Measurements from ENCODE around the gene LNX1.

Gene LNX1

DNA sequence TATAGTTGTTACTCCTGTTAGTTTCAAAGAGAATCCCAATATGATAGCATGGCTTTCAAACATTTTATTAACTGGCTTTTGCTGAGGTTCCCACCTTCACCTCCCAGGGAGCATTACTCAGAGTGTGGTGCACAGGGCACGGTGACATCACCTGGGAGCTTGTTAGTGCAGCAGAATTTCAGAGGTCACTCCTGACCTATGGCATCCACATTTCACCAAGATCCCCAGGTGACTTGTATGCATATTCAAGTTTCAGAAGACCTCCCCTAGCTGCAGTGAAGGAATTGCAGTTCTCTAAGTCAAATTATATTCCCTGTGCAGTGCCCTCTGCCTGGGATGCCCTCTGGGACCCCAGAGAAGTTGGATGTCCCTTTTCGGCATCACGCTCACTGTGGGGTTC lies 29.7 kb upstream of the LNX1 start:
- Histone ChIP-seq H3K4me3 (ENCODE audit: low read depth, low read length) (no peak overlapping the region), H3K27ac (ENCODE audit: low read depth, low read length) (no peak overlapping the region), H2AFZ (ENCODE audit: low read length, unreplicated experiment) (no peak overlapping the region), H3K36me3 (ENCODE audit: insufficient read depth, low read length) (no peaks in the 10 kb centered on the region), H3K79me2 (ENCODE audit: control insufficient read depth, insufficient read depth, low read length, unreplicated experiment) (no peaks in the 10 kb centered on the region), H3K27me3 (ENCODE audit: insufficient read depth, low read length) (no peaks in the 10 kb centered on the region), H3K4me1 (ENCODE audit: control insufficient read depth, insufficient read depth, low read length, unreplicated experiment) (peaks cover 8% of the 10 kb centered on the region)

DNA sequence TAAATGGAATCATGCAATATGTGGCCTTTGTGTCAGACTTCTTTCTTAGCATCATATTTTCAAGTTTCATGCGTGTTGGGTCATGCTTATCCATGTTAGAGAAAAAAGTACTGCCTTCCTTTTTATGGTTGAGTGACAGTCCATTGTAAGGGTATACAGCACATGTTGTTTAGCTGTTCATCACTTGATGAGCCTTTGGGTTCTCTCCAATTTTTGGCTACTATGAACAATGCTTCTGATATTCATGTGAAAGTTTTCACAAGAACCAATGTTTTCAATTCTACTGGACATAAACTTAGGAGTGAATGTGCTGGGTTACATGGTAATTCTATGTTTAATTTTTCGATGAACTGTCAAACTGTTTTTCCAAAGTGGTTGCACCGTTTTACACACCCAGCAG lies 28.1 kb upstream of the LNX1 start:
- H3K36me3 ChIP-seq (ENCODE audit: insufficient read depth, low read length), result no peaks in the 10 kb centered on the region
- H2AFZ ChIP-seq (ENCODE audit: low read length, unreplicated experiment), result no peak overlapping the region
- H3K79me2 ChIP-seq (ENCODE audit: control insufficient read depth, insufficient read depth, low read length, unreplicated experiment), result no peaks in the 10 kb centered on the region
- peaks cover 8% of the 10 kb centered on the region for H3K4me1 ChIP-seq (ENCODE audit: control insufficient read depth, insufficient read depth, low read length, unreplicated experiment)
- H3K27me3 ChIP-seq (ENCODE audit: insufficient read depth, low read length), result no peaks in the 10 kb centered on the region
- no peak overlapping the region for H3K4me3 ChIP-seq (ENCODE audit: low read depth, low read length)
- no peak overlapping the region for H3K27ac ChIP-seq (ENCODE audit: low read depth, low read length)

DNA sequence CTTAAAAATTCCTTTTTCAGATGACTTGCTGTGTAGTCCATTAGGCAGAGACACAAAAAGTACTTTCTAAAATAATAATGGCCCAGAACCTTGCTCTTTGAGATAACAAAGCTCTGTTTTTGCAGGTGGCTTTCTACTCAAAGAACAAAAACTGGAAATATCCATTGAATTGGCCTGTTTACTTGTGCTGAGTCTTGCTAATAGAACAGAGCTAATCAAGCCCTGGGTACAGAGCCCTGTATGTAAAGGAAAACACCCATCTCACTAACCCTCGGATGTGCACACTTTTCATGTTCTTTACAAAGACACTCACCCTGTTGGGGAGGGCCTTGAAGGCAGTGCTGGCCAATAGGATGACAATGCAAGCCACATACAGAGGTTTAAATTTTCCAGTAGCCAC lies 27.0 kb upstream of the LNX1 start:
- Histone ChIP-seq H3K79me2 (ENCODE audit: control insufficient read depth, insufficient read depth, low read length, unreplicated experiment) (no peaks in the 10 kb centered on the region), H3K27ac (ENCODE audit: low read depth, low read length) (no peak overlapping the region), H3K4me3 (ENCODE audit: low read depth, low read length) (no peak overlapping the region), H3K36me3 (ENCODE audit: insufficient read depth, low read length) (no peaks in the 10 kb centered on the region), H3K4me1 (ENCODE audit: control insufficient read depth, insufficient read depth, low read length, unreplicated experiment) (peaks cover 8% of the 10 kb centered on the region), H2AFZ (ENCODE audit: low read length, unreplicated experiment) (no peak overlapping the region), H3K27me3 (ENCODE audit: insufficient read depth, low read length) (no peaks in the 10 kb centered on the region)

DNA sequence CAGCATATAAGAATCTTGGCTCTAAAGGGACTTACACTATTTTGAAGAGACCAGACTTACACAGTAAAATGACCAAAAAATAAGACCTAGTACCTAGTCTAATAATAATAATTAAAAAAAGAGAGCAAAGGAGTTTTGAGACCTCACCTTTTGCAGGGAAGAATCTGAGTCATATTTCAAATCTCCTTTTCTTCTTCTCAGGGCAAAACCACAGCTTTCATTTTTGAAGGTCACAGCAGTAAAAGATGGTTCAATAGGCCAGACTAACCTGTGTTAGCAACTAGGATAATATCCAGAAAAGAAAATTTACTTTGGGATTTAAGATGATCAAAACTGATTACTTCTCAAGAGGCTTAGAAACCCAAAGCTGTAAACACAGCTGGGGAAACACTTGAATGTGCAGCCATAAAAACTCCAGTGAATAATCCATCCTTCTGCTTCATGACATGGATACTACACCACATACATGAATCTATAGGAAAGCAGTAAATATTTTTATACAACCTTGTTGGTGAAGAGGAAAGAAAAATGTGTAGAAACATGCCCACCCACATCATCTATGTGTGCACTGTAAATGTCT lies 25.9 kb upstream of the LNX1 start:
- Histone ChIP-seq H3K4me1 (ENCODE audit: control insufficient read depth, insufficient read depth, low read length, unreplicated experiment) (peaks cover 3% of the 10 kb centered on the region), H3K27ac (ENCODE audit: low read depth, low read length) (no peak overlapping the region), H3K79me2 (ENCODE audit: control insufficient read depth, insufficient read depth, low read length, unreplicated experiment) (no peaks in the 10 kb centered on the region), H3K27me3 (ENCODE audit: insufficient read depth, low read length) (no peaks in the 10 kb centered on the region), H3K36me3 (ENCODE audit: insufficient read depth, low read length) (no peaks in the 10 kb centered on the region), H2AFZ (ENCODE audit: low read length, unreplicated experiment) (peak overlapping the region; percentile 12), H3K4me3 (ENCODE audit: low read depth, low read length) (no peak overlapping the region)

DNA sequence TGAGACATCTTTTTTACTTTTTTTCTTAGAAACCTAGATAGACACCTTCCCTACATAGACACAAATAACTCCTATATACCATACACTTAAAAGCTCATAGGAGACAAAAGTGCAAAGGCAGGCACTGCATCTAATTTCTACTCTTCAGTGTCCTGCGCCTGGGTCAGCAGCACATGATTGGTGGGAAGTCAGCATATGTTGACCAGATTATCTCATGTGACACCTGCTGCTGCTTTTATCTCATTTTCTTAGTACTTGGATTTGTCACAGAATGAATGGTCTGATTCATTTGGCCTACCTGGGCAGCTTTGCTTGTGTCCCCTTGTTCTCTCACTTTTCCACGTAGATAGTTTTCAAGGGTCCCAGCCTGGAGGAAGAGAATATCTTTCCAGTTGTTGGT lies 24.9 kb upstream of the LNX1 start:
- H3K27me3 ChIP-seq (ENCODE audit: insufficient read depth, low read length), result no peaks in the 10 kb centered on the region
- no peaks in the 10 kb centered on the region for H3K36me3 ChIP-seq (ENCODE audit: insufficient read depth, low read length)
- H3K4me3 ChIP-seq (ENCODE audit: low read depth, low read length), result no peak overlapping the region
- H3K4me1 ChIP-seq (ENCODE audit: control insufficient read depth, insufficient read depth, low read length, unreplicated experiment), result no peaks in the 10 kb centered on the region
- H2AFZ ChIP-seq (ENCODE audit: low read length, unreplicated experiment), result no peak overlapping the region
- H3K27ac ChIP-seq (ENCODE audit: low read depth, low read length), result no peak overlapping the region
- H3K79me2 ChIP-seq (ENCODE audit: control insufficient read depth, insufficient read depth, low read length, unreplicated experiment), result no peaks in the 10 kb centered on the region

DNA sequence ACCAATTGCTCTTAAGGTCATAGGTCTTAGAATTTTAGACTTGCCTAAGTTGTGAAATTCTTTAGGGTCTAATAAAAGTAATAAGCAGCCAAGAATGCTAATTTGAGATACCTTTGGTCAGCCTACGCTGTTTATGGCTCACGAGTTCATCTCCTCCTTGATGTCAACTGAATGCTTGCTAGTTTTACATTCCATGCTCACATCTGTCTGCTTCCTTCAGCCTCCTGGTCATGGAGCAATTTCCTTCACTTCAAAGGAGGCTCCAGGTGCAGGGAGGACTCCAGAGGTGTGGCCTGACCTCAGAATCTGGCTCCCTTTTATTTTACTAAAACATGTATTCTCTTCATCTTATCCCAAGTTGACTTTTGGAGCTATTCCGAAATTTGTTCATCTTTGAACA lies 23.3 kb upstream of the LNX1 start:
- H3K4me3 ChIP-seq (ENCODE audit: low read depth, low read length), result no peak overlapping the region
- no peaks in the 10 kb centered on the region for H3K36me3 ChIP-seq (ENCODE audit: insufficient read depth, low read length)
- H3K27ac ChIP-seq (ENCODE audit: low read depth, low read length), result no peak overlapping the region
- no peaks in the 10 kb centered on the region for H3K4me1 ChIP-seq (ENCODE audit: control insufficient read depth, insufficient read depth, low read length, unreplicated experiment)
- H2AFZ ChIP-seq (ENCODE audit: low read length, unreplicated experiment), result no peak overlapping the region
- H3K79me2 ChIP-seq (ENCODE audit: control insufficient read depth, insufficient read depth, low read length, unreplicated experiment), result no peaks in the 10 kb centered on the region
- H3K27me3 ChIP-seq (ENCODE audit: insufficient read depth, low read length), result no peaks in the 10 kb centered on the region

DNA sequence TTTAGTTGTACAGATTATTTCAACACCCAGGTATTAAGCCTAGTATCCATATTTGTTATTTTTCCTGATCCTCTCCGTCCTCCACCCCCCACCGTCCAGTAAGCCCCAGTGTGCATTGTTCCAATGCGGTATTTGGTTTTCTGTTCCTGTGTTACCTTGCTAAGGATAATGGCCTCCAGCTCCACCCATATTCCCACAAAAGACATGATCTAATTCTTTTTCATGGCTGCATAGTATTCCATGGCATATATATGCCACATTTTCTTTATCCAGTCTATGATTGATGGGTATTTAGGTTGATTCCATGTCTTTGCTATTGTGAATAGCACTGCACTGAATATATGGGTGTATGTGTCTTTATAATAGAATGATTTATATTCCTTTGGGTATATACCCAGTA lies 22.1 kb upstream of the LNX1 start:
- Histone ChIP-seq H3K27me3 (ENCODE audit: insufficient read depth, low read length) (no peaks in the 10 kb centered on the region), H3K79me2 (ENCODE audit: control insufficient read depth, insufficient read depth, low read length, unreplicated experiment) (no peaks in the 10 kb centered on the region), H3K27ac (ENCODE audit: low read depth, low read length) (no peak overlapping the region), H3K4me3 (ENCODE audit: low read depth, low read length) (no peak overlapping the region), H3K4me1 (ENCODE audit: control insufficient read depth, insufficient read depth, low read length, unreplicated experiment) (no peaks in the 10 kb centered on the region), H2AFZ (ENCODE audit: low read length, unreplicated experiment) (no peak overlapping the region), H3K36me3 (ENCODE audit: insufficient read depth, low read length) (no peaks in the 10 kb centered on the region)

DNA sequence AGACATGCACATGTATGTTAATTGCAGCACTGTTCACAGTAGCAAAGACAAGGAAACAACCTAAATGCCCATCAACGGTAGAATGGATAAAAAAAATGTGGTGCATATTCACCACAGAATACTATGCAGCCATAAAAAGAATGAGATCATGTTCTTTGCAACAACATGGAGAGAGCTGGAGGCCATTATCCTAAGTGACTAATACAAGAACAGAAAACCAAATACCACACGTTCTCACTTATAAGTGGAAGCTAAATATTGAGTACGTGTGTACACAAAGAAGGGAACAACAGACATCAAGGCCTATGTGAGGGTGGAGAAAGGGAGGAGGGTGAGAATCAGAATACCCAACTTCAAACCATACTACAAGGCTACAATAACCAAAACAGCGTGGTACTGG lies 17.4 kb upstream of the LNX1 start:
- H3K27ac ChIP-seq (ENCODE audit: low read depth, low read length), result no peak overlapping the region
- H3K4me3 ChIP-seq (ENCODE audit: low read depth, low read length), result no peak overlapping the region
- no peaks in the 10 kb centered on the region for H3K27me3 ChIP-seq (ENCODE audit: insufficient read depth, low read length)
- H2AFZ ChIP-seq (ENCODE audit: low read length, unreplicated experiment), result no peak overlapping the region
- no peaks in the 10 kb centered on the region for H3K79me2 ChIP-seq (ENCODE audit: control insufficient read depth, insufficient read depth, low read length, unreplicated experiment)
- no peaks in the 10 kb centered on the region for H3K36me3 ChIP-seq (ENCODE audit: insufficient read depth, low read length)
- H3K4me1 ChIP-seq (ENCODE audit: control insufficient read depth, insufficient read depth, low read length, unreplicated experiment), result no peaks in the 10 kb centered on the region

DNA sequence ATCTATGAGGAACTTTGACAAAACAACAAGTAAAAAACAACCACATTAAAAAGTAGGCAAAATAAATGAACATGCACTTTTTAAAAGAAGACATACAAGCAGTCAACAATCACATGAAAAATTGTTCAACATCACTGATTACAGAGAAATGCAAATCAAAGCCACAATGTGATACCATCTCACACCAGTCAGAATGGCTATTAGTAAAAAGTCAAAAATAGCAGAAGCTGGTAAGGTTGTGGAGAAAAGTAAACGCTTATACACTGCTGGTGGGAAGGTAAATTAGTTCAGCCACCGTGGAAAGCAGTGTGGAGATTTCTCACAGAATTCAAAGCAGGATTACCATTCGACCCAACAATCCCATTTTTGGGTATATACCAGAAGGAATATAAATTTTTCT lies 17.0 kb upstream of the LNX1 start:
- Histone ChIP-seq H3K27me3 (ENCODE audit: insufficient read depth, low read length) (no peaks in the 10 kb centered on the region), H3K27ac (ENCODE audit: low read depth, low read length) (no peak overlapping the region), H3K36me3 (ENCODE audit: insufficient read depth, low read length) (no peaks in the 10 kb centered on the region), H3K4me3 (ENCODE audit: low read depth, low read length) (no peak overlapping the region), H3K79me2 (ENCODE audit: control insufficient read depth, insufficient read depth, low read length, unreplicated experiment) (no peaks in the 10 kb centered on the region), H2AFZ (ENCODE audit: low read length, unreplicated experiment) (no peak overlapping the region), H3K4me1 (ENCODE audit: control insufficient read depth, insufficient read depth, low read length, unreplicated experiment) (no peaks in the 10 kb centered on the region)

DNA sequence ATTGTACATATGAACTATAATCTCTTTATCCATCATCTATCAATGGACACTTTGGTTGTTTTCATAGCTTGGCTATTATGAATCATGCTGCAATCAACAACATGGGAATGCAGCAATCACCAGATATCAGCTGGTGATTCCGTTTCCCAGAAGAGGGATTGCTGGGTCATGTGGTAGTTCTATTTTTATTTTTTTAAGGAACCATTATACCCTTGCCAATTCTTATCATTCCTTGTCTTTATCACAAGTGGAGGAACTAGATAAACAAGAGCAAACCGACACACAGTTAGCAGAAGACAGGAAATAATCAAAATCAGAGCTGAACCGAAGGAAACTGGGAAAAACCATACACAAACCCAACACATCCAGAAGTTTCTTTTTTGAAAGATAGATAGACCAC lies 14.5 kb upstream of the LNX1 start:
- Histone ChIP-seq H2AFZ (ENCODE audit: low read length, unreplicated experiment) (no peak overlapping the region), H3K27me3 (ENCODE audit: insufficient read depth, low read length) (no peaks in the 10 kb centered on the region), H3K36me3 (ENCODE audit: insufficient read depth, low read length) (no peaks in the 10 kb centered on the region), H3K4me3 (ENCODE audit: low read depth, low read length) (no peak overlapping the region), H3K79me2 (ENCODE audit: control insufficient read depth, insufficient read depth, low read length, unreplicated experiment) (no peaks in the 10 kb centered on the region), H3K4me1 (ENCODE audit: control insufficient read depth, insufficient read depth, low read length, unreplicated experiment) (no peaks in the 10 kb centered on the region), H3K27ac (ENCODE audit: low read depth, low read length) (no peak overlapping the region)

DNA sequence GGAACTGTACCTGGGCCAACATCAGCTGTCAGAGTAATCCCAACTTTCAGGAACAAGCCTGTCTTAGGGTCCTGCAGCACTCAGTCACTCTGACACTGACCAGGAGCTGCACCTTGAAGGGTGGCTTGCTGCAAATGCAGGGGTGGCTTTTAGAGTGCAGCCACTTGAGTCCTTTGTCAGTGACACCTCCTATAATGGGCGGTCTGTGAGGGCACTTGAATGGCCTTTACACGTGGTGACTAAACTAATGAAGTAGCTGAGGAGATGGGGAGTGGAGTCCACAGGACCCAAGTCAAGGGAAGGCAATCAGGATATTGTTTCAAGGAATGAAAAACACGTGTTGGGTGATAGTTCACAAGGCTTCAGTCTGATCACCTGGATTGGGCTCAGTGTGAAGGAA lies 11.1 kb upstream of the LNX1 start:
- no peaks in the 10 kb centered on the region for H3K27me3 ChIP-seq (ENCODE audit: insufficient read depth, low read length)
- peaks cover 5% of the 10 kb centered on the region for H3K4me1 ChIP-seq (ENCODE audit: control insufficient read depth, insufficient read depth, low read length, unreplicated experiment)
- H3K36me3 ChIP-seq (ENCODE audit: insufficient read depth, low read length), result no peaks in the 10 kb centered on the region
- H3K79me2 ChIP-seq (ENCODE audit: control insufficient read depth, insufficient read depth, low read length, unreplicated experiment), result no peaks in the 10 kb centered on the region
- no peak overlapping the region for H2AFZ ChIP-seq (ENCODE audit: low read length, unreplicated experiment)
- H3K27ac ChIP-seq (ENCODE audit: low read depth, low read length), result no peak overlapping the region
- H3K4me3 ChIP-seq (ENCODE audit: low read depth, low read length), result no peak overlapping the region
